A549 (cell line): ENCODE results near the gene CHD9. TPM values are rescaled to one million over a fixed set of nuclear protein-coding genes. Genes with fewer than 3 reads are reported as not detected.

Experiments
- ATAC-seq, 2 experiments: fragments of 200-7000 bp in 1 of 2; fragments of >200 bp in 1 of 2; cut with Nextera tagmentation in 1 of 2; cut with Tn5 transposase in 1 of 2; 3 replicates each; pipeline versions ENCODE4 v1.8.0 to v1.9.1; 2018 to 2020; ENCODE audit warnings: mild to moderate bottlenecking in 1 of 2, moderate library complexity in 1 of 2
- CTCF ChIA-PET: fragments of 300-600 bp; sonication (Branson Sonifier 250); formaldehyde crosslinking; extraction: SDS; loops from one replicate; lab custom pipeline; 2021; ENCODE audit warnings: antibody characterized with exemption, inconsistent platforms; lab: Yijun Ruan, JAX
- POLR2A ChIA-PET: fragments of 350-600 bp; formaldehyde crosslinking; extraction: SDS; loops from one replicate; lab custom pipeline; 2021; ENCODE audit warnings: antibody characterized with exemption, inconsistent platforms; lab: Yijun Ruan, JAX
- DNase-seq, 2 experiments: peaks; one replicate each; pipeline versions ENCODE4 v3.0.0 to v3.0.0-alpha.2; 2011 to 2016; ENCODE audit warnings: low read depth in 1 of 2, low spot score in 1 of 2
- FAIRE-seq: peaks from 2 replicates; lab custom pipeline; 2011; peaks lifted over from hg19 to GRCh38; lab: Jason Lieb, UNC
- H3K27ac ChIP-seq, 2 experiments: fragments of >200 bp; sonication (Bioruptor Twin); formaldehyde crosslinking; 3 replicates each; pipeline ENCODE4 v1.5.1; 2016 to 2017
- H3K4me1 ChIP-seq: fragments of >200 bp; sonication (Bioruptor Twin); formaldehyde crosslinking; 3 replicates; pipeline ENCODE4 v1.6.1; 2016
- H3K4me2 ChIP-seq: fragments of >200 bp; sonication (Bioruptor Twin); formaldehyde crosslinking; 3 replicates; pipeline ENCODE4 v1.6.1; 2016
- H3K4me3 ChIP-seq: fragments of >200 bp; sonication (Bioruptor Twin); formaldehyde crosslinking; 3 replicates; pipeline ENCODE4 v1.5.1; 2016
- H3K9me3 ChIP-seq: fragments of >200 bp; sonication (Bioruptor Twin); formaldehyde crosslinking; 3 replicates; pipeline ENCODE4 v1.6.1; 2016
- CHD4 ChIP-seq: fragments of 200-600 bp; sonication (generic); IDR thresholded peaks from 2 replicates; pipeline ENCODE4 v1.6.1; 2016; ENCODE audit warnings: antibody characterized with exemption, mild to moderate bottlenecking, borderline replicate concordance
- ESRRA ChIP-seq: fragments of 150-350 bp; IDR thresholded peaks from 2 replicates; pipeline ENCODE4 v1.6.1; 2014; ENCODE audit warnings: mild to moderate bottlenecking, low read length, borderline replicate concordance
- FOSB ChIP-seq: fragments of 250-450 bp; sonication (Bioruptor Pico); IDR thresholded peaks from 2 replicates; pipeline ENCODE4 v1.5.0; 2020; ENCODE audit warnings: mild to moderate bottlenecking, moderate library complexity
- FOSL2 ChIP-seq, 2 experiments: fragments of 450-650 bp in 1 of 2; fragments of >200 bp in 1 of 2; sonication (Bioruptor Twin) in 1 of 2; formaldehyde crosslinking; IDR thresholded peaks; 2 replicates each; pipeline versions ENCODE4 v1.5.0 to v1.6.1; 2016 to 2020; ENCODE audit warnings: mild to moderate bottlenecking in 1 of 2, moderate library complexity in 1 of 2
- FOXS1 ChIP-seq: fragments of 250-450 bp; sonication (Bioruptor Pico); IDR thresholded peaks from 2 replicates; pipeline ENCODE4 v1.5.0; 2020; ENCODE audit warnings: mild to moderate bottlenecking, moderate library complexity
- GATA3 ChIP-seq: IDR thresholded peaks from 2 replicates; pipeline ENCODE4 v1.6.1; 2012; ENCODE audit warnings: borderline replicate concordance
- HEYL ChIP-seq: fragments of 250-450 bp; sonication (Bioruptor Pico); IDR thresholded peaks from 2 replicates; pipeline ENCODE4 v1.8.0; 2021; ENCODE audit warnings: mild to moderate bottlenecking, moderate library complexity
- HOXB13 ChIP-seq: fragments of 250-450 bp; sonication (Bioruptor Pico); IDR thresholded peaks from 2 replicates; pipeline ENCODE4 v1.5.0; 2020; ENCODE audit warnings: low read depth, mild to moderate bottlenecking, moderate library complexity
- MAFK ChIP-seq: fragments of 450-650 bp; IDR thresholded peaks from 2 replicates; pipeline ENCODE4 v1.6.1; 2014; ENCODE audit not compliant: partially characterized antibody
- MAZ ChIP-seq: fragments of 150-350 bp; IDR thresholded peaks from 2 replicates; pipeline ENCODE4 v1.6.1; 2014; ENCODE audit warnings: antibody characterized with exemption, low read depth, low read length, borderline replicate concordance
- NFE2L2 ChIP-seq: fragments of 150-350 bp; conservative IDR thresholded peaks from 2 replicates; pipeline ENCODE4 v1.6.1; 2014; ENCODE audit warnings: low read length
- NR3C1 ChIP-seq: fragments of >200 bp; sonication (Bioruptor Twin); formaldehyde crosslinking; IDR thresholded peaks from 3 replicates; pipeline ENCODE4 v1.6.1; 2017
- PHF8 ChIP-seq: fragments of 200-600 bp; sonication (generic); IDR thresholded peaks from 2 replicates; pipeline ENCODE4 v1.6.1; 2016; ENCODE audit warnings: low read depth, mild to moderate bottlenecking, antibody characterized with exemption, moderate library complexity, borderline replicate concordance
- RAD21 ChIP-seq, 2 experiments: fragments of >200 bp in 1 of 2; sonication (Bioruptor Twin) in 1 of 2; formaldehyde crosslinking in 1 of 2; IDR thresholded peaks in 1 of 2; conservative IDR thresholded peaks in 1 of 2; 2 replicates in 1 of 2; 3 replicates in 1 of 2; pipeline ENCODE4 v1.6.1; 2012 to 2018; ENCODE audit warnings: inconsistent platforms in 1 of 2
- RARB ChIP-seq: fragments of 250-450 bp; sonication (Bioruptor Pico); IDR thresholded peaks from 2 replicates; pipeline ENCODE4 v1.8.0; 2021; ENCODE audit warnings: mild to moderate bottlenecking, moderate library complexity
- RFX5 ChIP-seq: fragments of 450-650 bp; IDR thresholded peaks from 2 replicates; pipeline ENCODE4 v1.7.1; 2014; ENCODE audit warnings: antibody characterized with exemption, mild to moderate bottlenecking, moderate library complexity
- ZSCAN20 ChIP-seq: fragments of 250-450 bp; sonication (Bioruptor Pico); IDR thresholded peaks from 2 replicates; pipeline ENCODE4 v1.8.0; 2022; ENCODE audit warnings: mild to moderate bottlenecking, moderate library complexity
- WGBS: methylation state at CpG from one replicate; pipeline ENCODE4 v1.1.6; 2017; ENCODE audit errors: missing lambda C conversion rate; 5-methylcytosine and 5-hydroxymethylcytosine counted together
- polyA plus RNA-seq, 4 experiments: library from polyadenylated mRNA; depleted of rRNA in 3 of 4; stranded (reverse); fragments of >200 nt; fragmentation: RNase III in 1 of 4; extraction: RNeasy Plus Mini Kit Qiagen cat#74134 plus additional on column Dnase treatment in 1 of 4; gene quantifications; 2 replicates in 3 of 4; 3 replicates in 1 of 4; pipeline ENCODE4 v1.2.3, GENCODE V29; 2011 to 2017
- TF ChIP-seq, protein P1 (sequence below): fragments of >200 bp; sonication (Bioruptor Twin); formaldehyde crosslinking; IDR thresholded peaks from 2 replicates; pipeline ENCODE4 v1.6.1; 2016
- TF ChIP-seq, protein P2 (sequence below): IDR thresholded peaks from 2 replicates; pipeline ENCODE4 v1.6.1; 2012; ENCODE audit warnings: low read depth, borderline replicate concordance
- TF ChIP-seq, protein P3 (sequence below): fragments of 200-600 bp; sonication (generic); IDR thresholded peaks from 2 replicates; pipeline ENCODE4 v1.6.1; 2016; ENCODE audit warnings: antibody characterized with exemption, mild to moderate bottlenecking, moderate library complexity
- TF ChIP-seq, protein P4 (sequence below): fragments of 250-450 bp; sonication (Bioruptor Pico); IDR thresholded peaks from 2 replicates; pipeline ENCODE4 v1.5.0; 2020; ENCODE audit warnings: low read depth, mild to moderate bottlenecking, moderate library complexity

Gene CHD9
- polyA plus RNA-seq, 2 of the 4 experiments (the other 2 are of a cell fraction): 17.8 to 51.6 TPM

DNA sequence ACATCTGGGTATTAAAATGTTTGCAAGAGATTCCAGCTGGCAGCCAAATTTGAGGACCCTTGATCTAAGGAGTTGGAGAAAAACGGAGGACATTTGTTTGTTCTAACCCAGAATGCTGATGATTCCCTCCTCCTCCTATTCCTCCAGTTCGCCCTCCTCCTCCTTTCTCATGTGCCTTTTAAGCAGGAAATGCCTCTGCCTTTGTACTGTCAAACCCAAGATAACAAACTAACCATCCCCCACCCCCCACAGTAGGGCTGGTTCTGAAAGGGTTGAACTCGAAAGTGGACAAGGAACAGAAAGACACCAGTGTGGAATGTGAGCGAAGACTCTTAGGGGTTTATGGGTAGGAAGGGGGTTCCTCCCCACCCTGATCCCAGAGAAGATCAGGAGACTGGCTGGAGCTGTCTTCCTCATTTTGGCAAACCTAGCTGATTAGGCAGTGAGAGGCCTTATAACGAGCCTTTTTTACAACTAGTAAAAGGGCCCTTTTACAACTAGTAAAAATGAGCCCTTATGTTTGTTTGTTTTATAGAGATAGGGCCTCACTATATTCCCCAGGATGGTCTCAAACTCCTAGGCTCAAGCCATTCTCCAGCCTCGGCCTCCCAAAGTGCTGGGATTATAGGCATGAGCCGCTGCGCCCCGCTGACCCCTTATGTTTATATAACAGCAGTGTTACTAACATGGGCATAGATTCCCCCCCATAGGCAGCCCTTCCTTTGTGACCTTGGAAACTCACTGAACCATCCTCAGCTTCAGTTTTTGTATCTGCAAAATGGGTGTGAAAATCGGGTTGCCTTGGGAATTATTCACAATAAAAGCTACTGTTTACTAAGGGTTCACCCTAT is 975 bp downstream of the CHD9 start:
- DNase-seq: peak; percentile 25 to 51
- Histone ChIP-seq H3K9me3 (no peaks in the 10 kb centered on the region), H3K4me2 (peak overlapping the region; percentile 92), H3K4me3 (peak overlapping the region; percentile 53), H3K27ac (peak overlapping the region; percentile 96 to 98), H3K4me1 (peaks cover 52% of the 10 kb centered on the region)
- ATAC-seq: peak; percentile 2 to 4; a peak in 3 of 6 replicates
- 39% methylated on average over 10 of the region's 10 CpGs for WGBS
- CTCF ChIA-PET: interaction anchor here (0.6 to 5.2 kb wide), 39 partner anchors 10 to 381 kb away, joined by 3 to 49 read pairs (median 5); no protein-coding TSS in a partner anchor
- FAIRE-seq: no peak
- POLR2A ChIA-PET: interaction anchor here (1.0 to 2.2 kb wide), 7 partner anchors 24 to 228 kb away, joined by 3 to 21 read pairs (median 10); no protein-coding TSS in a partner anchor
- TF ChIP-seq, protein P1, sequence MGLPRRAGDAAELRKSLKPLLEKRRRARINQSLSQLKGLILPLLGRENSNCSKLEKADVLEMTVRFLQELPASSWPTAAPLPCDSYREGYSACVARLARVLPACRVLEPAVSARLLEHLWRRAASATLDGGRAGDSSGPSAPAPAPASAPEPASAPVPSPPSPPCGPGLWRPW: no peak
- TF ChIP-seq RFX5 (no peak), FOSL2 (IDR thresholded peaks at IDR 0.05) (no peak), FOSL2 (CRISPR knock-in tag; IDR thresholded peaks at IDR 0.05) (no peak), HEYL (CRISPR knock-in tag) (no peak), MAFK (no peak), NR3C1 (no peak), MAZ (no peak), FOSB (CRISPR knock-in tag) (no peak), ESRRA (no peak)

DNA sequence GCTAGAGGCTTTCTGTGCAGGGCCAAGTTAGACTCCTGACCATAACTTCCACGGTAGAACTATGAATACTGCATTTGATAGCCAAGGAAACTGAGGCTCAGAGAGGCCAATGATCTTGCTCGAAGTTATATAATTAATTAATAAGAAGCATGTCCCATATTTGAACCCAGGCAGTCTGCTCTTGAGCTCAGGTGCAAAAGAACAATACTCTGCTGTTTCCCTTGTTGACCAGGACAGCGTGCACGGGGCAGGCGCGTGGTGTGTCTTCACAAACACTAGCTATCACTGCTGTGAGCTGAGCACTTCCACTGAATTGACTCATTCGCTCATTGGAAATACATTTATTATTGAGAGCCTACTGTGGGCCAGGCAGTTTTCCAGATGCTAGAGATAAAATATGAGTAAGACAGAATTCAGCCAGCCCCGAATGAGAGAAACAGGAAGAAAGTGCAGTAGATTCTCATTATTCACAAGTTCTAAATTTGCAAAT is 1.6 kb downstream of the CHD9 start:
- H3K4me2 ChIP-seq: peak overlapping the region; percentile 92
- peaks cover 59% of the 10 kb centered on the region for H3K4me1 ChIP-seq
- ATAC-seq: no peak
- H3K4me3 ChIP-seq: peak overlapping the region; percentile 53; the same call in 2 of the 3 replicates
- H3K9me3 ChIP-seq: no peaks in the 10 kb centered on the region
- DNase-seq: no peak
- peak overlapping the region; percentile 96 to 98 for H3K27ac ChIP-seq
- ChIA-PET CTCF (interaction anchor here (0.6 to 5.2 kb wide), 12 partner anchors 9 to 242 kb away, joined by 3 to 49 read pairs (median 16); no protein-coding TSS in a partner anchor), POLR2A (interaction anchor here (1.0 to 1.9 kb wide), 2 partner anchors 23 to 74 kb away, joined by 6 to 14 read pairs; no protein-coding TSS in a partner anchor)
- WGBS: 81% methylated on average over 8 of the region's 8 CpGs
- no peak for FAIRE-seq
- TF ChIP-seq PHF8: no peak
- no peak for TF ChIP-seq ESRRA
- TF ChIP-seq, protein P2, sequence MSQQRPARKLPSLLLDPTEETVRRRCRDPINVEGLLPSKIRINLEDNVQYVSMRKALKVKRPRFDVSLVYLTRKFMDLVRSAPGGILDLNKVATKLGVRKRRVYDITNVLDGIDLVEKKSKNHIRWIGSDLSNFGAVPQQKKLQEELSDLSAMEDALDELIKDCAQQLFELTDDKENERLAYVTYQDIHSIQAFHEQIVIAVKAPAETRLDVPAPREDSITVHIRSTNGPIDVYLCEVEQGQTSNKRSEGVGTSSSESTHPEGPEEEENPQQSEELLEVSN: no peak
- TF ChIP-seq CHD4: no peak
- TF ChIP-seq, protein P3, sequence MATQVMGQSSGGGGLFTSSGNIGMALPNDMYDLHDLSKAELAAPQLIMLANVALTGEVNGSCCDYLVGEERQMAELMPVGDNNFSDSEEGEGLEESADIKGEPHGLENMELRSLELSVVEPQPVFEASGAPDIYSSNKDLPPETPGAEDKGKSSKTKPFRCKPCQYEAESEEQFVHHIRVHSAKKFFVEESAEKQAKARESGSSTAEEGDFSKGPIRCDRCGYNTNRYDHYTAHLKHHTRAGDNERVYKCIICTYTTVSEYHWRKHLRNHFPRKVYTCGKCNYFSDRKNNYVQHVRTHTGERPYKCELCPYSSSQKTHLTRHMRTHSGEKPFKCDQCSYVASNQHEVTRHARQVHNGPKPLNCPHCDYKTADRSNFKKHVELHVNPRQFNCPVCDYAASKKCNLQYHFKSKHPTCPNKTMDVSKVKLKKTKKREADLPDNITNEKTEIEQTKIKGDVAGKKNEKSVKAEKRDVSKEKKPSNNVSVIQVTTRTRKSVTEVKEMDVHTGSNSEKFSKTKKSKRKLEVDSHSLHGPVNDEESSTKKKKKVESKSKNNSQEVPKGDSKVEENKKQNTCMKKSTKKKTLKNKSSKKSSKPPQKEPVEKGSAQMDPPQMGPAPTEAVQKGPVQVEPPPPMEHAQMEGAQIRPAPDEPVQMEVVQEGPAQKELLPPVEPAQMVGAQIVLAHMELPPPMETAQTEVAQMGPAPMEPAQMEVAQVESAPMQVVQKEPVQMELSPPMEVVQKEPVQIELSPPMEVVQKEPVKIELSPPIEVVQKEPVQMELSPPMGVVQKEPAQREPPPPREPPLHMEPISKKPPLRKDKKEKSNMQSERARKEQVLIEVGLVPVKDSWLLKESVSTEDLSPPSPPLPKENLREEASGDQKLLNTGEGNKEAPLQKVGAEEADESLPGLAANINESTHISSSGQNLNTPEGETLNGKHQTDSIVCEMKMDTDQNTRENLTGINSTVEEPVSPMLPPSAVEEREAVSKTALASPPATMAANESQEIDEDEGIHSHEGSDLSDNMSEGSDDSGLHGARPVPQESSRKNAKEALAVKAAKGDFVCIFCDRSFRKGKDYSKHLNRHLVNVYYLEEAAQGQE: no peak
- TF ChIP-seq, protein P4, sequence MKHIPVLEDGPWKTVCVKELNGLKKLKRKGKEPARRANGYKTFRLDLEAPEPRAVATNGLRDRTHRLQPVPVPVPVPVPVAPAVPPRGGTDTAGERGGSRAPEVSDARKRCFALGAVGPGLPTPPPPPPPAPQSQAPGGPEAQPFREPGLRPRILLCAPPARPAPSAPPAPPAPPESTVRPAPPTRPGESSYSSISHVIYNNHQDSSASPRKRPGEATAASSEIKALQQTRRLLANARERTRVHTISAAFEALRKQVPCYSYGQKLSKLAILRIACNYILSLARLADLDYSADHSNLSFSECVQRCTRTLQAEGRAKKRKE: no peak
- TF ChIP-seq, protein P1: no peak
- no peak for TF ChIP-seq RARB (CRISPR knock-in tag)
- no peak for TF ChIP-seq GATA3
- TF ChIP-seq NR3C1: no peak
- no peak for TF ChIP-seq NFE2L2
- no peak for TF ChIP-seq RAD21 (conservative IDR thresholded peaks at IDR 0.05 in 1 of 2, IDR thresholded peaks at IDR 0.05 in 1 of 2)
- no peak for TF ChIP-seq RFX5
- no peak for TF ChIP-seq ZSCAN20 (CRISPR knock-in tag)
- TF ChIP-seq FOXS1 (CRISPR knock-in tag): no peak
- TF ChIP-seq HOXB13: no peak
